ENCODE data around the gene KIAA1958. TPM values are rescaled to one million over a fixed set of nuclear protein-coding genes. Genes with fewer than 3 reads are reported as not detected.

Gene KIAA1958
- total and polyA plus RNA-seq, 10 of the 15 experiments (the other 5 are each of a cell fraction or from before 2014, with no cell fraction given), result 0.53 to 8.7 (median 4.0) TPM

GRCh38 chr9:112552229-112553056 lies 65.8 kb downstream of the KIAA1958 start:
- RAD21 ChIA-PET (ENCODE audit: unreplicated experiment), result no interaction called here
- BruUV-seq (replicated peaks), result no TSS peak
- SMC1A ChIA-PET (ENCODE audit: uncharacterized antibody, unreplicated experiment), result interaction anchor here (1.1 kb wide), 1 partner anchor 22 kb away, joined by 3 read pairs; no protein-coding TSS in a partner anchor
- Histone ChIP-seq H3K9ac (ENCODE audit: control insufficient read depth, insufficient read depth, low read length) (no peak overlapping the region), H3K9me3 (replicated peaks; ENCODE audit: control insufficient read depth, insufficient read depth, low read length) (no peaks in the 10 kb centered on the region), H3K4me1 (ENCODE audit: control insufficient read depth, insufficient read depth, low read length) (no peaks in the 10 kb centered on the region), H3K4me2 (ENCODE audit: control insufficient read depth, insufficient read depth) (no peak overlapping the region), H3K4me3 (no peak overlapping the region), H3K27ac (ENCODE audit: control insufficient read depth, insufficient read depth) (no peak overlapping the region), H3K79me2 (ENCODE audit: control insufficient read depth, insufficient read depth, low read length) (no peaks in the 10 kb centered on the region; the same call in 1 of the 2 replicates), H4K20me1 (ENCODE audit: control insufficient read depth, insufficient read depth) (0 out of 2 replicates have a peak, but pooled peaks cover 3% of the 10 kb centered on the region), H3K27me3 (replicated peaks in 1 of 2; ENCODE audit: control insufficient read depth in 2 of 2, insufficient read depth in 2 of 2, low read length in 1 of 2) (no peaks in the 10 kb centered on the region), H3K36me3 (ENCODE audit: control insufficient read depth in 2 of 2, insufficient read depth in 2 of 2, low read length in 1 of 2) (no peaks in the 10 kb centered on the region), H2AFZ (ENCODE audit: control insufficient read depth, low read depth, low read length) (no peak overlapping the region)
- in situ Hi-C loops (cut with MboI) (no loop called here), intact Hi-C loops (cut with micrococcal nuclease; ENCODE audit: unreplicated experiment) (no loop called here)
- FAIRE-seq, result no peak
- no peak for TF ChIP-seq CBX3 (IDR thresholded peaks at IDR 0.05; ENCODE audit: borderline replicate concordance, low read depth)
- TF ChIP-seq REST (IDR thresholded peaks at IDR 0.05; ENCODE audit: low read depth, low read length), result no peak
- no peak for TF ChIP-seq KDM1A (IDR thresholded peaks at IDR 0.05; ENCODE audit: borderline replicate concordance)
- TF ChIP-seq ATF3 (IDR thresholded peaks at IDR 0.05; ENCODE audit: borderline replicate concordance, extremely low read depth, low read depth, low read length), result no peak
- TF ChIP-seq EZH2 (IDR thresholded peaks at IDR 0.05; ENCODE audit: borderline replicate concordance, control insufficient read depth, low read depth, low read length), result no peak
- TF ChIP-seq PRDM15 (CRISPR knock-in tag; IDR thresholded peaks at IDR 0.05), result no peak
- TF ChIP-seq KLF5 (IDR thresholded peaks at IDR 0.05; ENCODE audit: partially characterized antibody), result no peak
- no peak for TF ChIP-seq EP300 (IDR thresholded peaks at IDR 0.05; ENCODE audit: borderline replicate concordance in 1 of 2, control insufficient read depth in 1 of 2, low read depth in 2 of 2, low read length in 2 of 2)
- CTCF ChIA-PET, result interaction anchor here (0.7 kb wide), 1 partner anchor 34 kb away, joined by 3 read pairs; no protein-coding TSS in a partner anchor
- DNase-seq (ENCODE audit: low read depth, low spot score), result no peak
- 68% methylated on average over 9 of the region's 9 CpGs for WGBS (ENCODE audit: insufficient coverage, insufficient replicate concordance, low lambda C conversion rate, missing lambda C conversion rate)
- ATAC-seq, result no peak
- POLR2A ChIA-PET, result no interaction called here

Measured in GM12878 (cell line).